Measurements from ENCODE around the gene STK39. TPM values are rescaled to one million over a fixed set of nuclear protein-coding genes. Genes with fewer than 3 reads are reported as not detected.

Gene STK39
- total RNA-seq, 2 experiments from 2014 or later, result 7.9 to 9.5 TPM

DNA sequence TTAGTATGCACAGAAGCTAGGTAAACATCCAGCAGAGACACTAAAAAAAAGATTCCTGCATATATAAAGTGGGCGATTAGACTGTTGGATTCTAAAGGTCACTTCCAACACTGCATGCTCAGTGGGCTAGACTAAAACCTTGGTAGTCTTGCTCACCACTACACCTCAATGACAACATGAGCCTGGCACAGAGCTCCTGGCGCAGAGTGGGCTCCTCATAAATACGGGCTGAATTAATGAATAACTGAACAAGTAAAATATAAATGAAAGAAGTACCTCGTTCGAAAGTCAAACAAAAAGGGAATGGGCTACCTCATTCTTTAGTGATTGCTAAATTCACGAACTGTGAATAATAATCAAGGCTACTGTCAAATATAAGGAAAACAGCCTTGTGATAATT is 185.3 kb downstream of the STK39 start:
- Histone ChIP-seq H3K27ac (ENCODE audit: low read depth in 1 of 2, low read length in 2 of 2) (no peak overlapping the region), H3K36me3 (ENCODE audit: insufficient read depth, low read length) (peaks cover 55% of the 10 kb centered on the region), H3K27me3 (ENCODE audit: control insufficient read depth in 1 of 2, insufficient read depth in 2 of 2, low read length in 2 of 2) (no peaks in the 10 kb centered on the region), H3K9me3 (ENCODE audit: control insufficient read depth in 1 of 2, insufficient read depth in 1 of 2, low read length in 2 of 2) (no peaks in the 10 kb centered on the region), H3K4me1 (ENCODE audit: insufficient read depth, low read length) (no peaks in the 10 kb centered on the region), H3K4me3 (ENCODE audit: low read length) (no peak overlapping the region)
- peaks cover 57% of the 10 kb centered on the region for H3K36me3 Mint-ChIP-seq (ENCODE audit: low read depth)
- POLR2A ChIA-PET, result no interaction called here
- H3K4me3 Mint-ChIP-seq, result no peak overlapping the region
- H3K4me1 Mint-ChIP-seq (ENCODE audit: low read depth), result peaks cover 15% of the 10 kb centered on the region
- H3K27ac Mint-ChIP-seq, result no peak overlapping the region
- no peaks in the 10 kb centered on the region for H3K27me3 Mint-ChIP-seq
- CTCF ChIA-PET, result no interaction called here
- DNase-seq (no peak), ATAC-seq (ENCODE audit: poor library complexity) (no peak)
- intact Hi-C loops (cut with DNase I, micrococcal nuclease), result no loop called here
- TF ChIP-seq, protein P1, sequence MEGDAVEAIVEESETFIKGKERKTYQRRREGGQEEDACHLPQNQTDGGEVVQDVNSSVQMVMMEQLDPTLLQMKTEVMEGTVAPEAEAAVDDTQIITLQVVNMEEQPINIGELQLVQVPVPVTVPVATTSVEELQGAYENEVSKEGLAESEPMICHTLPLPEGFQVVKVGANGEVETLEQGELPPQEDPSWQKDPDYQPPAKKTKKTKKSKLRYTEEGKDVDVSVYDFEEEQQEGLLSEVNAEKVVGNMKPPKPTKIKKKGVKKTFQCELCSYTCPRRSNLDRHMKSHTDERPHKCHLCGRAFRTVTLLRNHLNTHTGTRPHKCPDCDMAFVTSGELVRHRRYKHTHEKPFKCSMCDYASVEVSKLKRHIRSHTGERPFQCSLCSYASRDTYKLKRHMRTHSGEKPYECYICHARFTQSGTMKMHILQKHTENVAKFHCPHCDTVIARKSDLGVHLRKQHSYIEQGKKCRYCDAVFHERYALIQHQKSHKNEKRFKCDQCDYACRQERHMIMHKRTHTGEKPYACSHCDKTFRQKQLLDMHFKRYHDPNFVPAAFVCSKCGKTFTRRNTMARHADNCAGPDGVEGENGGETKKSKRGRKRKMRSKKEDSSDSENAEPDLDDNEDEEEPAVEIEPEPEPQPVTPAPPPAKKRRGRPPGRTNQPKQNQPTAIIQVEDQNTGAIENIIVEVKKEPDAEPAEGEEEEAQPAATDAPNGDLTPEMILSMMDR (IDR thresholded peaks at IDR 0.05), result no peak
- no peaks in the 10 kb centered on the region for H3K9me3 Mint-ChIP-seq

DNA sequence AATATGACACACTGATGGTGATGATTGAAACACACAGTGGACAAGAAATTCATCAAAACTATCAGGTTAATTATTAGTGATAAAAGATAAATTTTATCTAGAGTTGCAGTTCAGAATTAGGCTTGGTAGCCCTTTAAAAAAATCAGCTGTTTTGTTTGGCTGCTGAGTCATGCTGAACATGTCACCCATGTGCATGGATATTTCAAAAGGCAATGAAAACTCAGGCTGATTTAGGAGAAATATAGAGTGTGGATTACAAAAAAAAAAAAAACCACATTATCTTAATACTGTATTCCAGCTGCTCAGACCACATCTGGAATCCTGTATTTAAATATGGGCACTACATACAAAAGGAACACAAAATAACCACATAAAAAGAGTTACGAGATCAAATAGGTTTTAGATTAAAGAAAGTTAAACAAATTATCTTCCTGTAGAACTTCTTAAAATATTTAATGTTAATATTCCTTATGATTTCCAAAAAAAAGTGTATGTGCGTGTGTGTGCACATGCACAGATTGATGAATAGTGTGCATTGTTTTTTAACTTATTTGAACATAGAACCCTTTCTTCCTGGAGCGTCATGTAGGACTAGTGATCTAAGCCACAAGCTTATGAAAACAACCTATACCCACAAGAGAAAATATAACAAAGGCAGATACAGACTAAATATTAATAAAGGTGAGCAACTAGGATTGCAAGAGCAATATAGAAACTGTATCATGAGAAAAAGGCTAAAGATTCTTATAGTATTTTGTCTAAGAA is 186.2 kb downstream of the STK39 start:
- TF ChIP-seq, protein P1 (IDR thresholded peaks at IDR 0.05), result no peak
- ChIA-PET POLR2A (no interaction called here), CTCF (no interaction called here)
- H3K36me3 ChIP-seq (ENCODE audit: insufficient read depth, low read length), result peaks cover 54% of the 10 kb centered on the region
- no peaks in the 10 kb centered on the region for H3K9me3 ChIP-seq (ENCODE audit: control insufficient read depth in 1 of 2, insufficient read depth in 1 of 2, low read length in 2 of 2)
- Mint-ChIP-seq H3K36me3 (ENCODE audit: low read depth) (peaks cover 51% of the 10 kb centered on the region), H3K27me3 (no peaks in the 10 kb centered on the region), H3K27ac (no peak overlapping the region), H3K4me3 (no peak overlapping the region), H3K4me1 (ENCODE audit: low read depth) (peaks cover 15% of the 10 kb centered on the region), H3K9me3 (no peaks in the 10 kb centered on the region)
- H3K27me3 ChIP-seq (ENCODE audit: control insufficient read depth in 1 of 2, insufficient read depth in 2 of 2, low read length in 2 of 2), result no peaks in the 10 kb centered on the region
- intact Hi-C loops (cut with DNase I, micrococcal nuclease), result no loop called here
- H3K4me3 ChIP-seq (ENCODE audit: low read length), result no peak overlapping the region
- ATAC-seq (ENCODE audit: poor library complexity) (no peak), DNase-seq (no peak)
- no peak overlapping the region for H3K27ac ChIP-seq (ENCODE audit: low read depth in 1 of 2, low read length in 2 of 2)
- H3K4me1 ChIP-seq (ENCODE audit: insufficient read depth, low read length), result no peaks in the 10 kb centered on the region

DNA sequence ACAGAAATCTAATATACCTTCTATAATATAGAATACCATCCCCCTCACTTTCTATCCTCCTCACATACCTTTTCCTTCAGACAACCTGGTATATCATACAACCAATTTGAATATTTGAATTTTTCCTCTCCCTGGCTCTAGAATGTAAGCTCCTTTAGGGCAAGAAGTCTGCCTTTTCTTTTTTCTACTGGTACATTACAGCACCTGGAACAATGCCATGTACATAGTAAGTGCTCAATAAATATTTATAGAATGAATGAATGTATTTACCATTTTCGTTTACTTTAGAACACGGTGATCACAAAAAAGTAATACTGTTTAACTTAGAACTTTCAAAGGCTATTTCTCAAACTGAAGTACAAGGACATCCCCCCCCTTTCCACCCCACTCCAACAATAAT is 187.6 kb downstream of the STK39 start:
- Histone ChIP-seq H3K4me3 (ENCODE audit: low read length) (no peak overlapping the region), H3K27me3 (ENCODE audit: control insufficient read depth in 1 of 2, insufficient read depth in 2 of 2, low read length in 2 of 2) (no peaks in the 10 kb centered on the region), H3K36me3 (ENCODE audit: insufficient read depth, low read length) (peaks cover 48% of the 10 kb centered on the region), H3K27ac (ENCODE audit: low read depth in 1 of 2, low read length in 2 of 2) (no peak overlapping the region), H3K9me3 (ENCODE audit: control insufficient read depth in 1 of 2, insufficient read depth in 1 of 2, low read length in 2 of 2) (no peaks in the 10 kb centered on the region), H3K4me1 (ENCODE audit: insufficient read depth, low read length) (no peaks in the 10 kb centered on the region)
- H3K27ac Mint-ChIP-seq, result no peak overlapping the region
- peaks cover 22% of the 10 kb centered on the region for H3K4me1 Mint-ChIP-seq (ENCODE audit: low read depth)
- no peaks in the 10 kb centered on the region for H3K27me3 Mint-ChIP-seq
- DNase-seq (no peak), ATAC-seq (ENCODE audit: poor library complexity) (no peak)
- H3K9me3 Mint-ChIP-seq, result no peaks in the 10 kb centered on the region
- TF ChIP-seq, protein P1 (IDR thresholded peaks at IDR 0.05), result no peak
- CTCF ChIA-PET, result no interaction called here
- intact Hi-C loops (cut with DNase I, micrococcal nuclease), result no loop called here
- H3K36me3 Mint-ChIP-seq (ENCODE audit: low read depth), result peaks cover 44% of the 10 kb centered on the region
- POLR2A ChIA-PET, result no interaction called here
- no peak overlapping the region for H3K4me3 Mint-ChIP-seq
